ENCODE data around the gene CSF3.

DNA sequence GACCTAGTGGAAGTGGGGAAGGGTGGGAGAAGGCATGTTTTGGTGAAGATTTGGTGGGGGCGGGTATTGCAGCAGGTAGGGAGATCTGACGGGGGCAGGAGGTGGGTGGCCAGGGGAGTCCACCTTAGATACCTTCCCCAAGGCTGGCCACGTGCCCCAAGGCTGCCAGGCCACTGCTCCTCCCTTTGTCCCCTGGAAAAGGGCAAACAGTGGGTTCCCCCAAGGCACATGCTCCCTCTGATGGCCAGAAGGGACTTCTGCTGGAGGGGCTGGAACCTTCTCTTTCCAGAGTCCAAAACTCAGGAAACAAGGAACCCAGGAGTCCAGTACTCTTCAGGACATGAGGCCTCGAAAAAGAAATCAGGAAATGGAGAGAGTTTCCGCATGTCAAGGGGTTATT lies 40.8 kb upstream of the CSF3 start:
- TF ChIP-seq, protein P1, sequence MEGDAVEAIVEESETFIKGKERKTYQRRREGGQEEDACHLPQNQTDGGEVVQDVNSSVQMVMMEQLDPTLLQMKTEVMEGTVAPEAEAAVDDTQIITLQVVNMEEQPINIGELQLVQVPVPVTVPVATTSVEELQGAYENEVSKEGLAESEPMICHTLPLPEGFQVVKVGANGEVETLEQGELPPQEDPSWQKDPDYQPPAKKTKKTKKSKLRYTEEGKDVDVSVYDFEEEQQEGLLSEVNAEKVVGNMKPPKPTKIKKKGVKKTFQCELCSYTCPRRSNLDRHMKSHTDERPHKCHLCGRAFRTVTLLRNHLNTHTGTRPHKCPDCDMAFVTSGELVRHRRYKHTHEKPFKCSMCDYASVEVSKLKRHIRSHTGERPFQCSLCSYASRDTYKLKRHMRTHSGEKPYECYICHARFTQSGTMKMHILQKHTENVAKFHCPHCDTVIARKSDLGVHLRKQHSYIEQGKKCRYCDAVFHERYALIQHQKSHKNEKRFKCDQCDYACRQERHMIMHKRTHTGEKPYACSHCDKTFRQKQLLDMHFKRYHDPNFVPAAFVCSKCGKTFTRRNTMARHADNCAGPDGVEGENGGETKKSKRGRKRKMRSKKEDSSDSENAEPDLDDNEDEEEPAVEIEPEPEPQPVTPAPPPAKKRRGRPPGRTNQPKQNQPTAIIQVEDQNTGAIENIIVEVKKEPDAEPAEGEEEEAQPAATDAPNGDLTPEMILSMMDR (conservative IDR thresholded peaks at IDR 0.05) = no peak
- TF ChIP-seq ZFX (IDR thresholded peaks at IDR 0.05) = no peak
